ENCODE measurements around the gene CHD1L. TPM values are rescaled to one million over a fixed set of nuclear protein-coding genes. Genes with fewer than 3 reads are reported as not detected.

CHD1L gene
- total and polyA plus RNA-seq, 2 of the 4 experiments (the other 2 are of a cell fraction) = 31.2 to 47.5 TPM

GRCh38 chr1:147338571-147338970 is 96.1 kb downstream of the CHD1L start:
- no peak for DNase-seq
- whole genome bisulfite sequencing, 2 experiments (ENCODE audit: extremely low coverage in 2 of 2, insufficient read length in 1 of 2) = no CpG with 5 or more reads among the region's 2 CpGs
- Histone ChIP-seq H3K27me3 (ENCODE audit: control insufficient read depth, insufficient read depth, low read length) (no peaks in the 10 kb centered on the region), H3K18ac (ENCODE audit: low read depth, low read length) (no peak overlapping the region), H4K5ac (ENCODE audit: low read depth, low read length) (no peak overlapping the region), H2BK20ac (ENCODE audit: low read depth, low read length) (no peak overlapping the region), H3K9me3 (ENCODE audit: control insufficient read depth, insufficient read depth, low read length) (no peaks in the 10 kb centered on the region), H2AFZ (replicated peaks; ENCODE audit: low read length, poor library complexity) (no peak overlapping the region), H3K4me1 (ENCODE audit: control insufficient read depth, insufficient read depth, low read length) (no peaks in the 10 kb centered on the region), H3K79me1 (ENCODE audit: low read depth in 1 of 2, low read length in 2 of 2) (no peaks in the 10 kb centered on the region), H2BK15ac (ENCODE audit: low read depth, low read length) (no peak overlapping the region), H3K36me3 (ENCODE audit: control insufficient read depth, insufficient read depth, low read length) (no peaks in the 10 kb centered on the region), H2AK9ac (replicated peaks; ENCODE audit: low read depth, low read length, poor library complexity) (no peak overlapping the region), H4K91ac (ENCODE audit: insufficient read depth, low read depth, low read length) (no peak overlapping the region), H2AK5ac (ENCODE audit: low read depth, low read length) (no peak overlapping the region), H3K4me3 (ENCODE audit: insufficient read depth, low read depth, low read length) (no peak overlapping the region), H3K56ac (ENCODE audit: extremely low read depth, insufficient read depth, low read length) (no peak overlapping the region), H3K27ac (ENCODE audit: insufficient read depth, low read length) (no peak overlapping the region), H3K4me2 (ENCODE audit: low read depth, low read length) (no peak overlapping the region), H3K23ac (ENCODE audit: low read depth, low read length) (no peak overlapping the region), H4K8ac (ENCODE audit: low read depth in 2 of 2, low read length in 2 of 2) (no peak overlapping the region), H3K9me1 (ENCODE audit: insufficient read depth, low read length) (no peaks in the 10 kb centered on the region), H3K9ac (ENCODE audit: low read depth, low read length) (no peak overlapping the region), H2BK120ac (ENCODE audit: low read depth, low read length) (no peak overlapping the region), H4K20me1 (ENCODE audit: insufficient read depth, low read length) (no peaks in the 10 kb centered on the region), H3K14ac (replicated peaks; ENCODE audit: low read depth, low read length) (no peak overlapping the region), H3K4ac (ENCODE audit: low read depth, low read length) (no peak overlapping the region), H2BK5ac (ENCODE audit: low read depth, low read length, poor library complexity, severe bottlenecking) (no peak overlapping the region)
- intact Hi-C loops (cut with micrococcal nuclease) = no loop called here
- ChIA-PET POLR2A (ENCODE audit: unreplicated experiment) (no interaction called here), CTCF (no interaction called here)
- dilution Hi-C loops (cut with HindIII; ENCODE audit: low sequenced_read_pairs, unreplicated experiment) = no loop called here
- ATAC-seq (ENCODE audit: low read depth) = no peak
- no peak for TF ChIP-seq BHLHE40 (IDR thresholded peaks at IDR 0.05; ENCODE audit: low read depth, low read length)
- TF ChIP-seq FOS (IDR thresholded peaks at IDR 0.05; ENCODE audit: low read depth, low read length) = no peak
- TF ChIP-seq CHD1 (IDR thresholded peaks at IDR 0.05; ENCODE audit: low read depth, low read length) = no peak
- no peak for TF ChIP-seq POLR2A (IDR thresholded peaks at IDR 0.05; ENCODE audit: low read depth, low read length)
- TF ChIP-seq NFE2L2 (IDR thresholded peaks at IDR 0.05; ENCODE audit: low read depth, low read length) = no peak
- TF ChIP-seq MAZ (IDR thresholded peaks at IDR 0.05; ENCODE audit: borderline replicate concordance, low read depth, low read length) = no peak
- TF ChIP-seq SMC3 (IDR thresholded peaks at IDR 0.05; ENCODE audit: low read depth, low read length) = no peak
- TF ChIP-seq RFX5 (IDR thresholded peaks at IDR 0.05; ENCODE audit: low read depth, low read length) = no peak
- no peak for TF ChIP-seq MAFK (IDR thresholded peaks at IDR 0.05; ENCODE audit: low read depth, low read length)
- TF ChIP-seq CTCF (conservative IDR thresholded peaks at IDR 0.05; ENCODE audit: low read depth, low read length) = no peak
- no peak for TF ChIP-seq MXI1 (IDR thresholded peaks at IDR 0.05; ENCODE audit: borderline replicate concordance, low read depth, low read length)
- no peak for TF ChIP-seq USF2 (IDR thresholded peaks at IDR 0.05; ENCODE audit: low read depth, low read length)
- no peak for TF ChIP-seq ELK1 (IDR thresholded peaks at IDR 0.05; ENCODE audit: borderline replicate concordance, low read depth, low read length)
- TF ChIP-seq RCOR1 (IDR thresholded peaks at IDR 0.05; ENCODE audit: insufficient replicate concordance, low read length) = no peak
- no peak for TF ChIP-seq RAD21 (IDR thresholded peaks at IDR 0.05; ENCODE audit: low read length)
- TF ChIP-seq CEBPB (IDR thresholded peaks at IDR 0.05; ENCODE audit: low read depth, low read length) = no peak
- BruUV-seq (replicated peaks) = no TSS peak
- in situ Hi-C loops (cut with MboI; ENCODE audit: low sequenced_read_pairs) = no loop called here

Measured in IMR-90 (cell line).